ENCODE measurements around the gene GDAP1L1. TPM values are rescaled to one million over a fixed set of nuclear protein-coding genes. Genes with fewer than 3 reads are reported as not detected.

GDAP1L1 gene
- total RNA-seq, 2 experiments from 2014 or later = 0.18 TPM; not detected in 1

DNA sequence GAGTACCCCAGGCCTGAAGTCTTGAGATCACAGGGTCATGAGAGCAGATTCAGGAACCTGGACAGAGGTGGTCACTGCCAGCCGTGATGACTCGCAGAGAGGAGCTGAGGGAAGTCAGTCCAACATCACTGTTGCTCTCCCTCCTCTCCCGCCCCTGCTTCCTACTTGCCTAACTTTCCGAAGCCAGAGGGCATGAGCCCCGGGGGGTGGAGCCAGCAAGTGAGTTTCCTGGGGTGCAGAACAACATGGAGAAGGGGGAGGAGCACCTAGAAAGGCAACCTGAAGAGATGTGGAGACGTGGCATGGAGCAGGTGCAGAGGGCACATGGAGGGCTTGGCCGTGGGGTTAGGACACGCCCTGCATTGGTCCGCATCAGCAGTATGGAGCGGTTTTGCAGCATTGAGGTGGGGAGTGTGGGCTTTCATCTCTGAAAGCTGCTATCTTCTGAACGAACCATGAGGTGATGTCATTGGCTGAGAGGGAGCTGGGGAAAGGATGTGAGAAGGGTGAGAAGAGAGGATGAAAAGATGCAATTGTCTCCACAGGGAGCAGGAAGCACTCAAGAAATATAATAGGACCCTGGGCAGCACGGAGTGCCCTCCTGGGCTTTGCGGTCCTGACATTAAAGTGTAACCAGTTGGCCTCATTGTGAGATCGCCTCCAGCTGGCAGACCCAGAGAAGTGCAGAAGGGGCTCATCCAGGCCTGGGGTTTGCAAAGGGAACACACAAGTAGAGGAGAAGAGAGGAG lies 25.0 kb downstream of the GDAP1L1 start:
- DNase-seq (peak; percentile 7), ATAC-seq (no peak)
- Mint-ChIP-seq H3K4me1 (ENCODE audit: low read depth) (no peaks in the 10 kb centered on the region), H3K27me3 (no peaks in the 10 kb centered on the region), H3K9me3 (no peaks in the 10 kb centered on the region), H3K36me3 (ENCODE audit: low read depth) (no peaks in the 10 kb centered on the region), H3K27ac (no peak overlapping the region), H3K4me3 (no peak overlapping the region)
- ChIA-PET CTCF (interaction anchor here (1.1 to 2.4 kb wide), 2 partner anchors 39 to 54 kb away, joined by 4 to 12 read pairs; partner anchors contain the start of gene FITM2), POLR2A (no interaction called here)
- TF ChIP-seq, protein P1, sequence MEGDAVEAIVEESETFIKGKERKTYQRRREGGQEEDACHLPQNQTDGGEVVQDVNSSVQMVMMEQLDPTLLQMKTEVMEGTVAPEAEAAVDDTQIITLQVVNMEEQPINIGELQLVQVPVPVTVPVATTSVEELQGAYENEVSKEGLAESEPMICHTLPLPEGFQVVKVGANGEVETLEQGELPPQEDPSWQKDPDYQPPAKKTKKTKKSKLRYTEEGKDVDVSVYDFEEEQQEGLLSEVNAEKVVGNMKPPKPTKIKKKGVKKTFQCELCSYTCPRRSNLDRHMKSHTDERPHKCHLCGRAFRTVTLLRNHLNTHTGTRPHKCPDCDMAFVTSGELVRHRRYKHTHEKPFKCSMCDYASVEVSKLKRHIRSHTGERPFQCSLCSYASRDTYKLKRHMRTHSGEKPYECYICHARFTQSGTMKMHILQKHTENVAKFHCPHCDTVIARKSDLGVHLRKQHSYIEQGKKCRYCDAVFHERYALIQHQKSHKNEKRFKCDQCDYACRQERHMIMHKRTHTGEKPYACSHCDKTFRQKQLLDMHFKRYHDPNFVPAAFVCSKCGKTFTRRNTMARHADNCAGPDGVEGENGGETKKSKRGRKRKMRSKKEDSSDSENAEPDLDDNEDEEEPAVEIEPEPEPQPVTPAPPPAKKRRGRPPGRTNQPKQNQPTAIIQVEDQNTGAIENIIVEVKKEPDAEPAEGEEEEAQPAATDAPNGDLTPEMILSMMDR (IDR thresholded peaks at IDR 0.05) = peak; percentile 41
- intact Hi-C loops (cut with micrococcal nuclease) = no loop called here

DNA sequence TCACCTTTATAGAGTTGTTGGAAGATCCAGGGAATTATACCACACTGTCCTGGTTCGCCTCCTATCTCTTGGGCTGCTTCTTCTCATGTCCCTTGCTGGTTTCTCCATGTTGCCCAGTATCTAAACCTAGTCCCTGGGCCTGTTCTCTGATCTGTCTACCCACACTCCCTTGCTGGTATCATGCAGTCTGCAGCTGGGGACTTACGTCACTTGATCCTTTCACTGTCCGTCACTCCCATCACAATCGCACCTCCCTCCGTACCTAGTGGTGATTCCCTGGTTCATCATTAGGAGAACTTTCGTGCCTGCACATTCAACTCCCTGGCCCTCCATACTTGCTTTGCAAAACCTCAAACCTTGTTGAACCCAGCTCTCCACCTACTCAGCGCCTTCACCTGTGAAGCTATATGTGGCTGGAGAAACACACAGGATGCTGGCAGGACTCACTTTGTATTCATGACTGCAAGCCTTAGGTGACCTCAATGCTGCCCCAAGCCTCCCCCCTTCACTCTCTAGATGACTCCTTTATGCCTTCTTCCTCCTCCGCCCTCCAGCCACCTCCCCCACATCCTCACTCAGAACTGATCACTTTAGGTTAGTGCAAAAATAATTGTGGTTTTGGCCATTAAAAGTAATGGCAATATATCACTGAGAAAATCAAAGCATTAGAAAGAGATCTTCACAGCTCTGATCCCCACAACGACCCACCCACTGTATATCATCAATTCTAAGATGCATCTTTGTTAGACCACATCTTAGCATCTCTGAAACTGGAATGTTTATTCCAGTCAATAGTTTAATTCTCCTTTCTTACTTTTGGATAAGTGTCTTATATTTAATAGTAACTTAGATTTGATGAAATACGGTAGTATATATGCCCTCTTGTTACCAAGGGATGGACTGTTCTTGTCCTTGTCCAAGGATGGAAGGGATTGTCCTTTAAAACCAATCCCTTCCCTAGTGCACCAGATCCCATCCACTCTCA lies 26.4 kb downstream of the GDAP1L1 start:
- POLR2A ChIA-PET = no interaction called here
- H3K27ac Mint-ChIP-seq = no peak overlapping the region
- H3K9me3 Mint-ChIP-seq = no peaks in the 10 kb centered on the region
- no peaks in the 10 kb centered on the region for H3K36me3 Mint-ChIP-seq (ENCODE audit: low read depth)
- TF ChIP-seq, protein P1 (IDR thresholded peaks at IDR 0.05) = no peak
- no peak overlapping the region for H3K4me3 Mint-ChIP-seq
- intact Hi-C loops (cut with micrococcal nuclease) = no loop called here
- no peaks in the 10 kb centered on the region for H3K4me1 Mint-ChIP-seq (ENCODE audit: low read depth)
- CTCF ChIA-PET = interaction anchor here (1.1 to 2.4 kb wide), 2 partner anchors 37 to 55 kb away, joined by 4 to 12 read pairs; partner anchors contain the start of gene FITM2
- DNase-seq (peak; percentile 18), ATAC-seq (peak; percentile 61)
- no peaks in the 10 kb centered on the region for H3K27me3 Mint-ChIP-seq

DNA sequence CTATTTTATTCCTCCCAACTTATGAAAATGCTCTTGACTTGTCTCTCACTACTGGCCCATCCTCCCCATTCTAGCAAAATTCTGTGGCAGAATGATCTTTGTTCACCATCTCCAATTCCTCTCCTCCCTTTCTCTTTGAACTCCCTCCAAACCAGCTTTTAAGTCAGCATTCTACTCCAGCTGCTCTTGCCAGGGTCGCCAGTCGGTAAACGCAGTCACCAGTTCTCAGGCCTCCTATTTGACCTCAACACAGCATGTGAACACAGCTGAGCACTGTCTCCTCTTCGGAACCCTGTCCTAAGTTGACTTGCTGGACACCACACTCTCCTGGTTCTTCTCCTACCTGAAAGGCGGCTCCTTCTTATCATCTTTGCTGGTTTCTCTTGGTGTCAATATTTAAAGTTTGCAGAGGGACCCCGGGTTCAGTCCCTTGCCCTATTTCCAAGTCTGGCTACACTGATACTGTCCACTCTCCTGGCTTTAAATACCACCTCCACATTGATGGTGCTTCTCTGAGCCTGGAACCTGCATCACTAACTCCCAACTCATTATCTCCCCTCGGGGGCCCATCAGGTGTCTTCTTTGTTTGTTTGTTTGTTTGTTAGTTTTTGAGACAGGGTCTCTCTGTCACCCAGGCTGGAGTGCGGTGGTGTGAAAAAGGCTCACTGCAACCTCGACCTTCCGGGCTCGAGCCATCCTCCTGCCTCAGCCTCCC lies 27.4 kb downstream of the GDAP1L1 start:
- H3K27ac Mint-ChIP-seq = no peak overlapping the region
- H3K4me3 Mint-ChIP-seq = no peak overlapping the region
- no peaks in the 10 kb centered on the region for H3K4me1 Mint-ChIP-seq (ENCODE audit: low read depth)
- no peak for DNase-seq
- intact Hi-C loops (cut with micrococcal nuclease) = no loop called here
- POLR2A ChIA-PET = no interaction called here
- H3K9me3 Mint-ChIP-seq = no peaks in the 10 kb centered on the region
- H3K27me3 Mint-ChIP-seq = no peaks in the 10 kb centered on the region
- TF ChIP-seq, protein P1 (IDR thresholded peaks at IDR 0.05) = no peak
- H3K36me3 Mint-ChIP-seq (ENCODE audit: low read depth) = no peaks in the 10 kb centered on the region
- CTCF ChIA-PET = interaction anchor here (2.4 kb wide), 1 partner anchor 56 kb away, joined by 12 read pairs; no protein-coding TSS in a partner anchor
- ATAC-seq = no peak

DNA sequence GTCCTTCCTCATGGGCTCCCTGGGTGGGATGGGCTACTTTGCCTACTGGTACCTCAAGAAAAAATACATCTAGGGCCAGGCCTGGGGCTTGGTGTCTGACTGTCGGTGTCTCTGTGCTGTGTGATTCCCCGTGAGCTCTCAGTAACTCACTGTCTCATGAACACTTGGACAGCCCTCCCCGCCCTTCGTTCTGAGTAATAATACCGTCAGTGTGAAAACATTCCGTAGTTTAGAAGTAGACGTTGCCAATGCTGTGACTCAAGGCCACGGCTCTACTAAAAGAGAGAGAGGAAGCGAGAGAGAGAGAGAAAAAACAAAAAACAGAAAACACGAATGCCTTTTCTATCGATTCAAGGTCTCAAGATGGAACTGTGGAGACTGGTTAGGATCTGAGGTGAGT lies 32.1 kb downstream of the GDAP1L1 start:
- ChIA-PET CTCF (no interaction called here), POLR2A (no interaction called here)
- no peaks in the 10 kb centered on the region for H3K4me1 Mint-ChIP-seq (ENCODE audit: low read depth)
- no peak for DNase-seq
- H3K27me3 Mint-ChIP-seq = no peaks in the 10 kb centered on the region
- no peak for ATAC-seq
- H3K36me3 Mint-ChIP-seq (ENCODE audit: low read depth) = no peaks in the 10 kb centered on the region
- TF ChIP-seq, protein P1 (IDR thresholded peaks at IDR 0.05) = no peak
- intact Hi-C loops (cut with micrococcal nuclease) = no loop called here
- no peaks in the 10 kb centered on the region for H3K9me3 Mint-ChIP-seq
- no peak overlapping the region for H3K27ac Mint-ChIP-seq
- no peak overlapping the region for H3K4me3 Mint-ChIP-seq
